ENCODE measurements around the gene SIN3A. TPM values are rescaled to one million over a fixed set of nuclear protein-coding genes. Genes with fewer than 3 reads are reported as not detected.

SIN3A gene
- total RNA-seq, 4 donors from 2014 or later = 26.6 to 46.4 (median 35.3) TPM

DNA sequence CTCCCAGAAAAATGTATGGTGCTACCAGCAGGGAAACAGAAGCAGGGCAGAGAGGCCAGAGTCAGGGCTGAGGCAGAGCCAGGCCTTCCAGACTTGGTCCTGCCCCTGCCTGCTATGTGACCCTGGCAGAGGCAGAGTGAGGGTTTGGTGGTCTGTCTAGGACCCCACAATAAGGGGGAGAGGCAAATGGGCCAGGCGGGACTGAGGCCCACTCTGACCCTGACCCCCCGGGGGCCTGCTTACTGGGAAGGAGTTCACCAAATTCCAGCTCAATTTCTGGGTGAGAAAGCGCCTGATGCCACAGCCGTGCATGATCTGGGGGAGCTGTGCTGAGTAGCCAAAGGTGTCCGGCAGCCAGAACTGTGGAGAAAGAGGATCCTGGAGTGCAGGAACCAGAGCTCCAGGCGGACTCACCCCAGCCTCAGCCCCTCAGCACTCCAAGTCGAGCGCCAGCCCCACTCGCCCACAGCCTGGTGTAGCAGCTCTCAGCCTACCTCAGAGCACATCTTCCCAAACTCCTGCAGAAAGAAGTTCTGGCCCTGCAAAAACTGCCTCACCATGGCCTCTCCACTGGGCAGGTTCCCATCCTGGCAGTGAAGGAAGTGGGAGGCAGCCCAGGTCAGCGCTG is 90.0 kb downstream of the SIN3A start:
- ATAC-seq (ENCODE audit: low FRiP score) (no peak), DNase-seq (ENCODE audit: low spot score) (no peak)

GRCh38 chr15:75360856-75361255 is 90.6 kb downstream of the SIN3A start:
- TF ChIP-seq, protein P1, sequence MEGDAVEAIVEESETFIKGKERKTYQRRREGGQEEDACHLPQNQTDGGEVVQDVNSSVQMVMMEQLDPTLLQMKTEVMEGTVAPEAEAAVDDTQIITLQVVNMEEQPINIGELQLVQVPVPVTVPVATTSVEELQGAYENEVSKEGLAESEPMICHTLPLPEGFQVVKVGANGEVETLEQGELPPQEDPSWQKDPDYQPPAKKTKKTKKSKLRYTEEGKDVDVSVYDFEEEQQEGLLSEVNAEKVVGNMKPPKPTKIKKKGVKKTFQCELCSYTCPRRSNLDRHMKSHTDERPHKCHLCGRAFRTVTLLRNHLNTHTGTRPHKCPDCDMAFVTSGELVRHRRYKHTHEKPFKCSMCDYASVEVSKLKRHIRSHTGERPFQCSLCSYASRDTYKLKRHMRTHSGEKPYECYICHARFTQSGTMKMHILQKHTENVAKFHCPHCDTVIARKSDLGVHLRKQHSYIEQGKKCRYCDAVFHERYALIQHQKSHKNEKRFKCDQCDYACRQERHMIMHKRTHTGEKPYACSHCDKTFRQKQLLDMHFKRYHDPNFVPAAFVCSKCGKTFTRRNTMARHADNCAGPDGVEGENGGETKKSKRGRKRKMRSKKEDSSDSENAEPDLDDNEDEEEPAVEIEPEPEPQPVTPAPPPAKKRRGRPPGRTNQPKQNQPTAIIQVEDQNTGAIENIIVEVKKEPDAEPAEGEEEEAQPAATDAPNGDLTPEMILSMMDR (IDR thresholded peaks at IDR 0.05) = no peak
- no peak for DNase-seq (ENCODE audit: low spot score)
- no peak for ATAC-seq (ENCODE audit: low FRiP score)

More for the DNA sequence above, 90.0 kb downstream of the SIN3A start:
- TF ChIP-seq, protein P1 (IDR thresholded peaks at IDR 0.05) = no peak

- TF ChIP-seq, protein P1 (IDR thresholded peaks at IDR 0.05) = no peak
- ATAC-seq (ENCODE audit: low FRiP score) (no peak), DNase-seq (ENCODE audit: low spot score) (no peak)
Measured at GRCh38 chr15:75360391-75360790, 91.1 kb downstream of the SIN3A start.

GRCh38 chr15:75359537-75360250 is 91.8 kb downstream of the SIN3A start:
- TF ChIP-seq, protein P1 (IDR thresholded peaks at IDR 0.05) = no peak
- DNase-seq (ENCODE audit: low spot score) (no peak), ATAC-seq (ENCODE audit: low FRiP score) (no peak)

DNA sequence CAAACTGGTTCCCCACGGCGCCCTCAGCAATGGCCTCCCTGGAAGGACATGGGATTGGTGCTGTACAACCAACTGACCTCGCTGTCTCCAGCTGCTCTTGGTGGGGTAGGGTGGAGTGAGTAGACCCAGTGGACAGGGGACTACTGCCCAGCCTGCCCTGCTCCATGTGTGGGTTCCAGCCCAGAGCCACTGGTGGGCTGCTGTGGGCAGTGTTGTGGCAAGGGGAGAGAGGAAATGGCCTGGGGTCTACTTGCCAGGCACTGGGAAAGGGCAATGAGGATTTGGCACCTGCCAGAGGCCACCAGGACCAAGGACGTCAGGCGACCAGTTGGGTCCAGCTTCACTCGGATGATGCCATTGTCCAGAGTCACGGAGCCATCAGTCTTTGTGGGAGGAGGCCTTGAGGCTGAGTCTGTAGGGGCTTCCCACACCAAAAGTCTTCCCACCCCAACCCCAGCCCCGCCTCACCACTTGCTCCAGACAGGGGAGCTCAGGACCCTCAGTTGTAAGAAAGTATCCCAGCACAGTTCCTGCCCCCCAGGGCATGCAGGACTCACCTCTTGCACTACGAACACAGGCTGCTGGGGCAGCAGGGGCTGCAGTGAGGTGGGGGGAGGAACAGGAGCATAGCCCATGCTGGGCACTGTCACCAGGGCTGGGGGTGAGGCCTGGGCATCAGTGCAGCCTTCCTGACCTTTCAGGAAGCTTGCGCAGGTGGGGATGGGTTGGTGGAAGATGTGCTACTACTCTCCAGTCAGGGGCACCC is 92.5 kb downstream of the SIN3A start:
- DNase-seq (ENCODE audit: low spot score) (no peak), ATAC-seq (ENCODE audit: low FRiP score) (no peak)
- TF ChIP-seq, protein P1 (IDR thresholded peaks at IDR 0.05) = no peak

DNA sequence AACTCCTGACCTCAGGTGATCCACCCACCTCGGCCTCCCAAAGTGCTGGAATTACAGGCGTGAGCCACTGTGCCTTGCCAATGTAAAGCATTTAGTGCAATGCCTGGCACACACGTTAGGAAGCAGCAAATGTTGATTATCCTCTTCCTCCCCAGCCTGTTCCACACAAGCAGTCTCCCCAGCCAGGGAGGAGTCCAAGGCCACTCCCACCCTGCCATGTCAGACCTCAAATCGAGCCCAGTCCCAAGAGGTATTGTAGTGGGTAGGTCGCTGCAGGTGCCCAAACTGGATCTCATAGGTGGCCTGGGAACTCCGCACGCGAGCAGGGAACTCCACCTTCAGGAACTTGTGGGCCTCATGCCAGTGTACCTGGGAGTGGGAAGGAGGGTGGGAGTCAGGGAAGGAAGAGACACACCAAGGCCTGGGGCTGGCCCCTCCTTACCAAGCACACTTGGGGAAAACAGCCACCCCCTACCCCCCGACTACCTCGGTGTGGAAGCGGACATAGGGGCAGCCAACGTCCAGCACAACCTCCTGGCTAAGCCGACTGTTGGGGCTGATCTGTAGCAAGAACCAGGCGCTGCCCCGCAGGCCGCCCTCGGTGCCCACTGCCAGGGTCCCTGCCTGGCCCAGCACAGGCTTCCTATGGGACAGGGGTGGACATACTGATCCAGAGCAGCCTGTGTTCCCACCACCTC is 93.4 kb downstream of the SIN3A start:
- ATAC-seq (ENCODE audit: low FRiP score) (no peak), DNase-seq (ENCODE audit: low spot score) (no peak)
- TF ChIP-seq, protein P1 (IDR thresholded peaks at IDR 0.05) = no peak
